Calu3 (cell line): ENCODE measurements around the gene KATNB1. TPM values are rescaled to one million over a fixed set of nuclear protein-coding genes. Genes with fewer than 3 reads are reported as not detected.

Experiments used
- BruUV-seq: library from RNA; stranded (reverse); fragments of 400-500 nt; replicated peaks from 2 replicates; lab custom pipeline; 2021; lab: Mats Ljungman, UMichigan
- CTCF ChIA-PET: fragments of 300-600 bp; sonication (Branson Sonifier 250); formaldehyde crosslinking; loops from one replicate; lab custom pipeline; 2022; ENCODE audit warnings: antibody characterized with exemption; lab: Charles Lee
- DNase-seq: peaks from one replicate; pipeline ENCODE4 v3.0.0; 2022
- H3K27ac Mint-ChIP-seq: one replicate; pipeline ENCODE4 v1.8.0; 2022; ENCODE audit warnings: mixed read lengths; ENCODE audit not compliant: unreplicated experiment
- H3K27me3 Mint-ChIP-seq: one replicate; pipeline ENCODE4 v1.8.0; 2022; ENCODE audit warnings: mixed read lengths; ENCODE audit not compliant: unreplicated experiment
- H3K36me3 Mint-ChIP-seq: one replicate; pipeline ENCODE4 v1.8.0; 2022; ENCODE audit warnings: mild to moderate bottlenecking, moderate library complexity, mixed read lengths; ENCODE audit not compliant: insufficient read depth, unreplicated experiment
- H3K4me1 Mint-ChIP-seq: one replicate; pipeline ENCODE4 v1.8.0; 2022; ENCODE audit warnings: mild to moderate bottlenecking, low read depth, mixed read lengths; ENCODE audit not compliant: unreplicated experiment
- H3K4me3 Mint-ChIP-seq: one replicate; pipeline ENCODE4 v1.8.0; 2022; ENCODE audit warnings: mild to moderate bottlenecking, low read depth, moderate library complexity, mixed read lengths; ENCODE audit not compliant: unreplicated experiment
- H3K9me3 Mint-ChIP-seq: one replicate; pipeline ENCODE4 v1.8.0; 2022; ENCODE audit warnings: low read depth, mixed read lengths; ENCODE audit not compliant: unreplicated experiment
- CTCF ChIP-seq: fragments of 200-600 bp; IDR thresholded peaks from one replicate; pipeline ENCODE4 v1.8.0; 2022; ENCODE audit warnings: antibody characterized with exemption; ENCODE audit not compliant: unreplicated experiment
- intact Hi-C: fragments of 100-400 bp; cut with micrococcal nuclease; formaldehyde crosslinking; loops from one replicate; pipeline ENCODE4 v1.10.0; 2022; ENCODE audit not compliant: unreplicated experiment
- total RNA-seq: library from RNA; stranded (reverse); gene quantifications from 2 replicates; pipeline ENCODE4 v1.2.3, GENCODE V29; 2022

KATNB1 gene
- total RNA-seq, 1 experiment from 2014 or later: 28.6 TPM

- peak within 1 kb of the TSS; percentile 76 for H3K4me3 Mint-ChIP-seq
- no TSS peak for BruUV-seq
- H3K36me3 Mint-ChIP-seq: peaks cover 39% of the 10 kb centered on the region
- DNase-seq: peak; percentile 86
- H3K27me3 Mint-ChIP-seq: no peaks in the 10 kb centered on the region
- peaks cover 62% of the 10 kb centered on the region for H3K4me1 Mint-ChIP-seq
- H3K27ac Mint-ChIP-seq: peak within 1 kb of the TSS; percentile 91
- no peaks in the 10 kb centered on the region for H3K9me3 Mint-ChIP-seq
- intact Hi-C loops: no loop called here
- no peak for TF ChIP-seq CTCF
- CTCF ChIA-PET: interaction anchor here (0.6 kb wide), 1 partner anchor 83 kb away, joined by 4 read pairs; no protein-coding TSS in a partner anchor
These were observed 67.0 kb downstream of the KATNB1 start, which contains the start of gene KIFC3 for GRCh38 chr16:57802341-57803133. Gene KIFC3, minus strand, starts transcription at chr16:57802491. Its CDS starts 4,248 bp downstream, at chr16:57798243.

- no peak for DNase-seq
- TF ChIP-seq CTCF: no peak
- BruUV-seq: no TSS peak
- Mint-ChIP-seq H3K27ac (peak overlapping the region; percentile 91), H3K9me3 (no peaks in the 10 kb centered on the region), H3K4me1 (peaks cover 66% of the 10 kb centered on the region), H3K36me3 (peaks cover 35% of the 10 kb centered on the region), H3K4me3 (peak overlapping the region; percentile 76), H3K27me3 (no peaks in the 10 kb centered on the region)
- CTCF ChIA-PET: interaction anchor here (0.6 kb wide), 1 partner anchor 82 kb away, joined by 4 read pairs; no protein-coding TSS in a partner anchor
- intact Hi-C loops: no loop called here
These were observed 67.8 kb downstream of the KATNB1 start for GRCh38 chr16:57803134-57803990.

GRCh38 chr16:57804111-57804837 is 68.7 kb downstream of the KATNB1 start:
- Mint-ChIP-seq H3K9me3 (no peaks in the 10 kb centered on the region), H3K27me3 (no peaks in the 10 kb centered on the region), H3K27ac (no peak overlapping the region), H3K4me3 (no peak overlapping the region), H3K4me1 (peaks cover 63% of the 10 kb centered on the region), H3K36me3 (peaks cover 29% of the 10 kb centered on the region)
- no peak for DNase-seq
- CTCF ChIA-PET: interaction anchor here (0.6 kb wide), 1 partner anchor 208 kb away, joined by 3 read pairs; no protein-coding TSS in a partner anchor
- no peak for TF ChIP-seq CTCF
- no TSS peak for BruUV-seq
- intact Hi-C loops: no loop called here

GRCh38 chr16:57805176-57805575 is 69.6 kb downstream of the KATNB1 start:
- DNase-seq: no peak
- Mint-ChIP-seq H3K9me3 (no peaks in the 10 kb centered on the region), H3K27ac (no peak overlapping the region), H3K27me3 (no peaks in the 10 kb centered on the region), H3K36me3 (peaks cover 30% of the 10 kb centered on the region), H3K4me1 (peaks cover 63% of the 10 kb centered on the region), H3K4me3 (no peak overlapping the region)
- TF ChIP-seq CTCF: no peak
- BruUV-seq: no TSS peak
- CTCF ChIA-PET: no interaction called here
- intact Hi-C loops: no loop called here
